ENCODE results near the gene ANKRD11. TPM values are rescaled to one million over a fixed set of nuclear protein-coding genes. Genes with fewer than 3 reads are reported as not detected.

ANKRD11 gene
- total RNA-seq, 2 experiments from 2014 or later = 184 to 235 TPM

DNA sequence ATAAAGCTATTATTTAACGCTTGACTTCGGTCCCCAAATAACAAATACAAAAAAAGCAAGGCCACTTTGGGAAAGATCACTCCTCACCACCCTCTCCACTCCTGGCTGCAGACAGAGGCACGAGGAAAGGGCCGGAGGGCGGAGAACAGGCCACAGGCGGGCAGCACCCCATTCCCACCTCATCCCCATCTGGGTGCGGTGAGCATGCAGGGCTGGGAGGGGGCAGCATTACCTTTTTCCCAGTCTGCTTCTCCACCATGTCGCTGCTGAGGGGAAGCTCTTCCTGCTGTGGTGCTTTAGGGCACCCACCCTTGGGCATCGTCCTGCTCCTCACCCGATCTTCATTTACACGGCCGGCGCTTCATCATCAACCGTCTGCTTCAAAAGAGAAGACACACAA, 173.7 kb downstream of the ANKRD11 start:
- Mint-ChIP-seq H3K27me3 (no peaks in the 10 kb centered on the region), H3K4me3 (peak overlapping the region; percentile 65), H3K36me3 (peaks cover 42% of the 10 kb centered on the region), H3K27ac (peak overlapping the region; percentile 99), H3K4me1 (peaks cover 95% of the 10 kb centered on the region), H3K9me3 (ENCODE audit: low read depth) (no peaks in the 10 kb centered on the region)
- no peak for ATAC-seq
- CTCF ChIA-PET = interaction anchor here (1.2 to 3.3 kb wide), 8 partner anchors 8 to 384 kb away, joined by 3 to 17 read pairs (median 8); partner anchors contain the start of gene SPG7
- no peak for DNase-seq

DNA sequence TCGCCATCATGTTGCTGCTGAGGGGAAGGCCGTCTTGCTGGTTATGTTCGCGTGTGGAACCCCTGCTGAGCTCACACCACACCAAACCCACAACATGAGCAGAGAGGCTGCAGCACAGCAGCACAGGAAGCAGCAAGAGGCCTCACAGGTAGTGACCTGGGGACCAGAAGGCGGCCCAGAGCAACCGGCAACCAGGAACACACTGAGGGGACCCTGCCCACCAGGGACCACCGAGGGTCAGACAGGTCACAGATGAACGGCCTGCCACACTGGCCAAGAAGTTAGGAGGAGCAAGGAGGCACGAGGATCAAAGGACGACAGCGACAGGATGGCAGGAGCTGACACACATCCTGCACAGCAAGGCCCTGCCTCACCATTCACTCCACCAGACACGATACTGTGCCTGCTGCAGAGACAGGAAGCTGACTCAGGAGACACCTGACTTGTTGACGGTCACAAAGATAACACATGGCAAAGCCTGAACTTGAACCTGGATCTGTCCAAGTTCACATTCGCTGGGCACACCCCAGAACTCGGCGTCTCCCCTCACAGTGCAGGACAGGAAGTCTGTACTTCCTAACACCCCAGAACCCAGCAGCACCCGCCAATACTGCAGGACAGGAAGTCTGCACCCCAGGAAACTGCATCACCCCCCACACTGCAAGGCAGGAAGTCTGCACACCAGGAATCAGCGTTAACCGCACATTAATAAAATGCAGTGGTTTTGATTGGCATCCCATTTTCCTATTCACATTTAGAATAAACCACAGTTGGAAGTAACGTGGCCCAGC, 174.4 kb downstream of the ANKRD11 start:
- peak; percentile 84 for ATAC-seq
- CTCF ChIA-PET = interaction anchor here (1.2 to 3.3 kb wide), 13 partner anchors 9 to 385 kb away, joined by 3 to 17 read pairs (median 8); partner anchors contain the start of gene SPG7
- no peaks in the 10 kb centered on the region for H3K9me3 Mint-ChIP-seq (ENCODE audit: low read depth)
- DNase-seq = peak; percentile 93
- peak overlapping the region; percentile 65 for H3K4me3 Mint-ChIP-seq
- no peaks in the 10 kb centered on the region for H3K27me3 Mint-ChIP-seq
- H3K27ac Mint-ChIP-seq = peak overlapping the region; percentile 99
- peaks cover 95% of the 10 kb centered on the region for H3K4me1 Mint-ChIP-seq
- peaks cover 48% of the 10 kb centered on the region for H3K36me3 Mint-ChIP-seq

DNA sequence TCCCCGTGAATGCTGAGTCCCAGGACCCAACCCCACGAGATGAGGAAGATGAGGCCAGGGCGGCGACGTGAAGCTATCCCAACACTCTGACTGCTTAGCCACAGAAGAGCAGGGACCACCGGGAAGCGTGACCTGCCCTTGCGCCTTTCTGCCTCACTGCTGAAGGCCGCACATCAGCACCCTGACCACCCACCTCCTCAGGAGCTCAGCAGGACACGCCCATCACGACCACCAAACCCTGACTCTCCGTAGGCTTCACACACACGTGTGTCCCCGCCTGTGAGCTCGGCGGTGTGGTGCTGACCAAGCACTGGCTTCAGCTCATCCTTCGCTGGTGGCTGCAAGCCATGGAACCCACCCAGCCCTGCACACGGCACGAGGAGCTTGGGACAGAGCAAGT, 175.1 kb downstream of the ANKRD11 start:
- CTCF ChIA-PET = interaction anchor here (0.8 to 3.3 kb wide), 14 partner anchors 10 to 193 kb away, joined by 4 to 17 read pairs (median 8); partner anchors contain the start of gene SPG7
- H3K27me3 Mint-ChIP-seq = no peaks in the 10 kb centered on the region
- peak overlapping the region; percentile 65 for H3K4me3 Mint-ChIP-seq
- ATAC-seq (peak; percentile 1), DNase-seq (no peak)
- peaks cover 55% of the 10 kb centered on the region for H3K36me3 Mint-ChIP-seq
- H3K9me3 Mint-ChIP-seq (ENCODE audit: low read depth) = no peaks in the 10 kb centered on the region
- H3K4me1 Mint-ChIP-seq = peaks cover 95% of the 10 kb centered on the region
- peak overlapping the region; percentile 99 for H3K27ac Mint-ChIP-seq

DNA sequence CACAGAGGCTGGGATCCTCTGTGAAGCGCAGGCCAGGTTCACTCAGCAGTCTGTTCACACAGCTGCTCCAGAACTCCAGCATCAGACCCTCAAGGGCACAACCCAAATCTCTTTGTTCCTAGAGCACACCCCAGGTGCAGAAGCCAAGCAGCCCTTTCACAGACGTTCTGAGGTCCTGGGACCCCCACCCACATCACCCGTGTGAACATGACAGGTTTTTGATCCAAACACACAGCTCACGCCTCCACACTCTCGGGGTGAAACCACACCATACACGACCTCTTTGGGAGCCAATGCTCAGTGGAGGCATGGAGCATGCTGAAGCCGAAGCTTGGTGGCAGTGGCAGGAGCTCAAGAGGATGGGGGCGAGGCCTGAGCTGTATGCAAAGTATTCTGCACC, 175.5 kb downstream of the ANKRD11 start:
- Mint-ChIP-seq H3K27ac (peak overlapping the region; percentile 99), H3K4me1 (peaks cover 95% of the 10 kb centered on the region)

DNA sequence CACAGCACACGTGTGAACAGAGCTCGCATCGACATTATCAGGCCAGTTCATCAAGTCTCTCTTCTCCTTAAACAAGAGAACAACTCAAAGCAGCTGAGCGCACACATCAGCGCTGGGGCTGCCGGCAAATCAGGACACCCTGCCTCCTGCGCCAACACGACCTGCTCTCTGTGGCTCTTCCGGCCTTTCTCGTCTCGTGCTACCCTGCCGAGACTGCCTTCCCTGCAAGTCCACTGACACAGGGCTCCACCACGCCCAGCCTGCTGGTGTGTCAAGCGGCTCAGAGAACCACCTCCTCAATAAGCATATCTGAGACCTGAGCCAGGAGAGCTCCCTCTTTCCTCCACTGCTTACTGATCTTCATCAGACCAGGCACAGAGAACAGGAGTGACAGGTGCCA, 176.0 kb downstream of the ANKRD11 start:
- no peaks in the 10 kb centered on the region for H3K9me3 Mint-ChIP-seq (ENCODE audit: low read depth)
- peaks cover 95% of the 10 kb centered on the region for H3K4me1 Mint-ChIP-seq
- peak; percentile 41 for ATAC-seq
- CTCF ChIA-PET = interaction anchor here (0.8 to 3.3 kb wide), 11 partner anchors 9 to 194 kb away, joined by 4 to 17 read pairs (median 7); partner anchors contain the start of gene SPG7
- H3K36me3 Mint-ChIP-seq = peaks cover 62% of the 10 kb centered on the region
- no peaks in the 10 kb centered on the region for H3K27me3 Mint-ChIP-seq
- H3K27ac Mint-ChIP-seq = peak overlapping the region; percentile 99
- peak overlapping the region; percentile 65 for H3K4me3 Mint-ChIP-seq
- peak; percentile 82 for DNase-seq

More for the DNA sequence above, 175.5 kb downstream of the ANKRD11 start:
- H3K27me3 Mint-ChIP-seq = no peaks in the 10 kb centered on the region
- H3K36me3 Mint-ChIP-seq = peaks cover 59% of the 10 kb centered on the region
- DNase-seq (no peak), ATAC-seq (no peak)
- H3K9me3 Mint-ChIP-seq (ENCODE audit: low read depth) = no peaks in the 10 kb centered on the region
- CTCF ChIA-PET = interaction anchor here (0.8 to 3.3 kb wide), 16 partner anchors 9 to 193 kb away, joined by 4 to 17 read pairs (median 8); partner anchors contain the start of gene SPG7
- H3K4me3 Mint-ChIP-seq = peak overlapping the region; percentile 65

DNA sequence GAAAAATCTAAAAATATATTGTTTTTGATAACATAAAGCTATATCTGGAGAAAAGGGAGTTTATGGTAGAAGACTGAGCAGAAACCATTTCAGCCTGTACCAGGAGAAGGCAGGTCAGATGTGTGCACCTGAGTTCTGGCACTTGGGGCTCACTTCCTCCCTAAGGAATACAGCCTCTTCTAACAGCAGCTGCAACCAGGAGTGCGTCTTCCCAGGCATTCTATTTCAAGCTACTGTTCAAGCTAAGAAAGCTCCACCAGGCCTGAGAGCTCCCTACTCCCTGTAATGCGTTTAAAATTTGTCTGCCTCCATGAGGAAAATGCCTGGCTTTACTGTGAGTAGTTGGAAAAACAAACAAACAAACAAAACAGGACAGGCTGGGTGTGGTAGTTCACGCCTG, 176.8 kb downstream of the ANKRD11 start:
- H3K4me3 Mint-ChIP-seq = peak overlapping the region; percentile 65
- CTCF ChIA-PET = interaction anchor here (1.3 to 3.3 kb wide), 6 partner anchors 10 to 195 kb away, joined by 4 to 17 read pairs (median 9); partner anchors contain the start of gene SPG7
- peak overlapping the region; percentile 99 for H3K27ac Mint-ChIP-seq

DNA sequence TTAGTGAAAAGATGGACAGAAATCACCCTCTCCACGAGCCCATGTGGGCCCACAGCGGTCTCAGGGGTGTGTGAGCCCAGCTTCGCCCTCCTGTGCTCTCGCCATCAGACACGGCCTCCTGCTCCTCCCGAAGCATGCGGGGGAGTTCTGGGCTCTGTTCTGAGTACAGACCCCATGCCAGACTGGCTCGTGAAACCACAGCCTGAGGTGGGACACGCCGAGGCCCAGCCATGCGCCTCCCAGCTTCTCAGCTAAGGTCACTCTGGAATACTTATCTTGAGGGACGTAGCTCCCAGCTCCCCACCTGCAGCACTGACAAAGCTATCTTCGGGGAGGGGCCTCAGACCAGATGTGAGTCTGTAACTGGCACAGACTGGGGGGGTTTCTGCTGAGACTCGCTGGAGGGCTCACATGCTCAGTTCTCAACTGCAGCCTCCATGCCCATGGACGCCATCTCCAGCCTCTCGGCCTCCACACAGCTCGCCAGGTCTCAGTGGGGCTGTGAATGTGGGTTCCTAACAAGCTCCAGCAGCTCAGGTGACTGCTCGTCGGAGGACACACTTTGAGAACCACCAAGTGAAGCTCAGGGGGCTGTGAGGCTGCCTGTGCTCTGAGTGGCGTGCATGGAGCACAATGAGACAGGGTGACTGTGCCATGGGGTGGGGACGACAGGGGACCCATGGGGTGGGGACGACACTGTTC, 177.6 kb downstream of the ANKRD11 start:
- ATAC-seq (no peak), DNase-seq (no peak)
- no peaks in the 10 kb centered on the region for H3K27me3 Mint-ChIP-seq
- no peak overlapping the region for H3K4me3 Mint-ChIP-seq
- CTCF ChIA-PET = interaction anchor here (3.2 kb wide), 1 partner anchor 11 kb away, joined by 11 read pairs; no protein-coding TSS in a partner anchor
- no peaks in the 10 kb centered on the region for H3K9me3 Mint-ChIP-seq (ENCODE audit: low read depth)
- no peak overlapping the region for H3K27ac Mint-ChIP-seq
- H3K36me3 Mint-ChIP-seq = peaks cover 64% of the 10 kb centered on the region
- peaks cover 94% of the 10 kb centered on the region for H3K4me1 Mint-ChIP-seq

More for the DNA sequence above, 176.8 kb downstream of the ANKRD11 start:
- ATAC-seq = no peak
- Mint-ChIP-seq H3K27me3 (no peaks in the 10 kb centered on the region), H3K9me3 (ENCODE audit: low read depth) (no peaks in the 10 kb centered on the region), H3K4me1 (peaks cover 95% of the 10 kb centered on the region), H3K36me3 (peaks cover 64% of the 10 kb centered on the region)
- no peak for DNase-seq

DNA sequence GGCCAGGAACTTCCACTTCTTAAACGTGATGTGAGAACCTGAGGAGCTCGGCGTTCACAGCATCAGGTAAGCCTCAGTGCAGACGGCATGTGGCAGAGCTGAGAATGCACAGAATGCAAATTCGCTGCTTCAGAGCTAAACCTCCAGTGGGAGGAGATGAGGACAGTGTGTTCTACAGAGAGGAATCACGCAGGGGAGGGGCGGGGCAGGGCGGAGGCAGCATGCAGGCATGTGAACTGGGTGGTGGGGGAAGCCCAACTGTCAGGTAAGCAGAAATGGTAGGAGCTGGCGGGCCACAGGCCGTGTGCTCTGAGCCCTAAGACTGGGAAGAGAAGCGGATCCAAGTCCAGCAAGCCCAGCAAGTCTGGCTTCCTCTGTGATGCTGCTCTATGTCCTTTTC, 178.2 kb downstream of the ANKRD11 start:
- DNase-seq (no peak), ATAC-seq (no peak)
- H3K9me3 Mint-ChIP-seq (ENCODE audit: low read depth) = no peaks in the 10 kb centered on the region
- H3K4me1 Mint-ChIP-seq = peaks cover 92% of the 10 kb centered on the region
- CTCF ChIA-PET = interaction anchor here (3.2 kb wide), 1 partner anchor 11 kb away, joined by 11 read pairs; no protein-coding TSS in a partner anchor
- H3K4me3 Mint-ChIP-seq = no peak overlapping the region
- H3K27ac Mint-ChIP-seq = peak overlapping the region; percentile 28
- H3K36me3 Mint-ChIP-seq = peaks cover 66% of the 10 kb centered on the region
- H3K27me3 Mint-ChIP-seq = no peaks in the 10 kb centered on the region

DNA sequence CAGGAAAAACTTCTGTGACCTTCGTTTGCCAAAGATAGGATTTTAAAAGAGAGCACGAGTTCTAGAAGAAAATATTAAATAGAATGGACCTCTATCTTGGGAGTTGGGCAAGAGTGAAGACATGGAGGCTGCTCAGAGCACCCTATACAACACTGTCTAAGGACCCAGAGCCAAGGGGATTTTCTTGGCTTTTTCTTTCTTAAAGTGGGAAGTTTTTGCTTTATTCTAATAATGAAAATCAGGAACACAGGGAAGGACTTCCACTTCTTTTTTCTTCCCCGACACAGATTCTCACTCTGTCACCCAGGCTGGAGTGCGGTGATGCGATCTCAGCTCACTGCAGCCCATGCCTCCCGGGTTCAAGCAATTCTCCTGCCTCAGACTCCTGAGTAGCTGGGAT, 178.7 kb downstream of the ANKRD11 start:
- ATAC-seq (no peak), DNase-seq (no peak)
- Mint-ChIP-seq H3K36me3 (peaks cover 65% of the 10 kb centered on the region), H3K27me3 (no peaks in the 10 kb centered on the region), H3K27ac (peak overlapping the region; percentile 57), H3K4me3 (no peak overlapping the region), H3K4me1 (peaks cover 89% of the 10 kb centered on the region), H3K9me3 (ENCODE audit: low read depth) (no peaks in the 10 kb centered on the region)
- CTCF ChIA-PET = interaction anchor here (1.9 to 3.2 kb wide), 2 partner anchors 12 to 94 kb away, joined by 4 to 11 read pairs; partner anchors contain the start of gene ZNF778

DNA sequence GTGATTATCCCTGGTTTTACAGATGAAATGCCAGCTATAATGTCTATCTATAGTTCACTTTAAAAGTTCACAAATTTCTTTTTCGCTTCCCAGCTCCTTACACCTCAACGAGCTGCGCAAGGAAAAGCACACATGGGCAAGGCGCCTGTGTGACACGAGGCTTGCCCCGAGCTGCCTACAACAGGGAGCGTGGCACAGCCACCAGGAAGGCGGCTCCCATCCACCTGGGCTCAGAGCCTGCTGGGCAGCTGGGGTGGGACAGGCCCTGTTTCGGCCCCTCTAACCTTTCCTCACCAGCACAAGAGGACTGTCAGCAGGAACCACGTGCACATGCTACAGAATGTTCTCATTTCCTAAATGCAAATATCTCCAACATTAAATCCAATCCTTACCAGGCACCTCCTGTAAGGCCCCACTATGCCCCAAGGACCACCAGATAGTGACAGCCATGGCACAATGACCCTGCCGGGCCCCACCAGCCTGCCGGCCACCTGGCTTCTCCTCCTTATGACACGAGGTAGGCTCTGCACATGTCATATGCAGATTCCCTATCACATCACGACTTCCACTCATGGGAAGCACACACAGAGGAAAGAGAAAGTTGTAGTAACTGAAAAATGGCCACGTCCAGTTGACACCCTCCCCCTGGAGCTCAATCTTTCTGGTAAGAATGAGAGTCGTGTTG, 180.8 kb downstream of the ANKRD11 start:
- CTCF ChIA-PET = interaction anchor here (1.0 to 1.9 kb wide), 3 partner anchors 21 to 92 kb away, joined by 3 to 4 read pairs (median 3); partner anchors contain the start of gene ZNF778
- peak overlapping the region; percentile 69 for H3K27ac Mint-ChIP-seq
- no peak overlapping the region for H3K4me3 Mint-ChIP-seq
- ATAC-seq = no peak
- peaks cover 59% of the 10 kb centered on the region for H3K36me3 Mint-ChIP-seq
- H3K9me3 Mint-ChIP-seq (ENCODE audit: low read depth) = no peaks in the 10 kb centered on the region
- H3K4me1 Mint-ChIP-seq = peaks cover 68% of the 10 kb centered on the region
- no peak for DNase-seq
- H3K27me3 Mint-ChIP-seq = no peaks in the 10 kb centered on the region

DNA sequence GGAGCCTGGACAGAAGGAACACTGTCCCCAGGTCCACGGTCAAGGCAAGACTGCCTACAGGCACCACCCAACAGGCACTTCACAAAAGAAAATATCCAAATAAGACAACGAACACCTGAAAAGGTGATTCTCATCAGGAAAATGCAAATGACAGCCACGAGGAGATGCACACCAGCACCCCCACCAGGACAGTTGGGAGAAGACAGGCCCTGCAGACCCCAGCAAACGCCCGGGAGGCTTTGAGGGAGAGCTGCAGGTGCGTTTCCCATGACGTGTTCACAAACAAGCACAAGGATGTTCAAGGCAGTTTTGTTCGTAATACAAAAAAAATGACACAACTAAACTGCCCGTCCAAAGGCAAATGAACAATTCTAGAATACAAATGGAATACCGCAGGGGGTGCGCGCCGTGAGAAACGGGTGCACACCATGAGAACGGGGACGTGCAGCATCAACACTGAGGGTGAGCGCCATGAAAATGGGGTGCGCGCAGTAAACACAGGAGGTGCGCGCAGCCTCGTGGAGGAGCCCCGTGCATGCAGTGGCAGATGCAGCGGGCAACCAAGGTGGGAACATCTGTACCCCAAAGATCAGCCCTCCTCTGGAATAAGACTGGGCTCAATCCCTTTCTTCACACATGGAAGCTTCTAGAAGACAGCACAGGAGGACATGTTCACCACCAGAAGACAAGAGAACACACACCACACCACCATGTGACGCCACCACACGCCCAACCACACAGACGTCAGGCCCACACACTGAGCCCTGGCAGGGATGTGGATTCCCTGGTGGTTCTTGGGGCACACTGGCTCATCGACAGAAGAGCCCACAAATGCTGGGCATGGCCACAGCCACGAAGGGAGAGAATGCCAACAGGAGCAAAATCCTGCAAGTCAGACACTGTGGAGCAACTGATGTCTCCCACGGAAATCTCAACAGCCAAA, 181.7 kb downstream of the ANKRD11 start:
- peaks cover 68% of the 10 kb centered on the region for H3K4me1 Mint-ChIP-seq
- CTCF ChIA-PET = interaction anchor here (1.0 to 1.8 kb wide), 3 partner anchors 12 to 46 kb away, joined by 3 to 6 read pairs (median 3); no protein-coding TSS in a partner anchor
- H3K27ac Mint-ChIP-seq = peak overlapping the region; percentile 82
- no peaks in the 10 kb centered on the region for H3K9me3 Mint-ChIP-seq (ENCODE audit: low read depth)
- no peak overlapping the region for H3K4me3 Mint-ChIP-seq
- DNase-seq = peak; percentile 82
- no peaks in the 10 kb centered on the region for H3K27me3 Mint-ChIP-seq
- peaks cover 62% of the 10 kb centered on the region for H3K36me3 Mint-ChIP-seq
- ATAC-seq = peak; percentile 62

DNA sequence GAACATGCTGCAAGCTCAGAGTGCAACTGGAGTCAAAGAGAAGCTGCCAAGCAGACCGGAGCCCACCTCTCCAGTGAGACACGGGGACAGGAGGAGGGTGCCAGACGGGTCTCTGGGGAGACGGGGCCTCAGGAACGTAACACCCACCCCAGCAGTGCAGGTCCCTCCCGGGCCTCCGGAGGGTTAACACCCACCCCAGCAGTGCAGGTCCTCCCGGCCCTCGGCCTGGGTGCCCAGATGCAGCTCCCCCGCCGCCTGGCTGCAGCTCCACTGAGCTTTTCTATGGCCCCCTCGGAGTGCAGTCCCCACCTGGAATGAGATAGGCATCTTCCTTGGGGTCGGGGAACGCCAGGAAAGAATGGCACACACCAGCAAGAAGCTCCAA, 182.9 kb downstream of the ANKRD11 start:
- H3K4me1 Mint-ChIP-seq = peaks cover 64% of the 10 kb centered on the region
- H3K4me3 Mint-ChIP-seq = no peak overlapping the region
- CTCF ChIA-PET = interaction anchor here (1.2 to 1.8 kb wide), 2 partner anchors 11 to 15 kb away, joined by 3 to 6 read pairs; no protein-coding TSS in a partner anchor
- H3K27ac Mint-ChIP-seq = peak overlapping the region; percentile 54
- no peaks in the 10 kb centered on the region for H3K9me3 Mint-ChIP-seq (ENCODE audit: low read depth)
- H3K27me3 Mint-ChIP-seq = no peaks in the 10 kb centered on the region
- no peak for ATAC-seq
- no peak for DNase-seq
- peaks cover 65% of the 10 kb centered on the region for H3K36me3 Mint-ChIP-seq
